Spleen (tissue), 7 donors: ENCODE results near the gene EXOC4.

ENCODE experiments used
- CTCF ChIP-seq, 11 experiments: fragments of 200-600 bp in 7 of 11; fragments of 450-650 bp in 4 of 11; sonication (generic) in 4 of 11; IDR thresholded peaks in 8 of 11; conservative IDR thresholded peaks in 3 of 11; 1 replicate in 7 of 11; 2 replicates in 4 of 11; pipeline versions ENCODE4 v1.4.0 to v1.8.0; 2016 to 2021; ENCODE audit warnings: antibody characterized with exemption in 11 of 11, inconsistent platforms in 4 of 11, mild to moderate bottlenecking in 1 of 11
- POLR2A ChIP-seq, 3 donors: fragments of 450-650 bp; IDR thresholded peaks; one replicate each; pipeline ENCODE4 v1.5.1; 2017; ENCODE audit warnings: antibody characterized with exemption in 3 of 3, mild to moderate bottlenecking in 1 of 3
- donor health status: DM: no; HTN: no; CAD: no; lungs with moderate emphysema.
- donor health status: DM: no; HTN: no; CAD: no.
- donor health status: DM: no; HTN: no; CAD: no.

- TF ChIP-seq POLR2A (IDR thresholded peaks at IDR 0.05) (no peak), CTCF (IDR thresholded peaks at IDR 0.05 in 8 of 11, conservative IDR thresholded peaks at IDR 0.05 in 3 of 11) (no peak)
These were observed 231.2 kb downstream of the EXOC4 start for GRCh38 chr7:133484086-133484485.
